GM23338 (cell line): ENCODE results near the gene RPL15.

Experiments
- EZH2 ChIP-seq: fragments of 200-600 bp; sonication (generic); IDR thresholded peaks from one replicate; pipeline ENCODE4 v1.8.0; 2017; ENCODE audit warnings: antibody characterized with exemption, mild to moderate bottlenecking, low read depth; ENCODE audit not compliant: unreplicated experiment
- POLR2AphosphoS5 ChIP-seq: IDR thresholded peaks from 2 replicates; pipeline ENCODE4 v1.6.1; 2016; ENCODE audit warnings: antibody characterized with exemption, low read depth
- REST ChIP-seq: IDR thresholded peaks from one replicate; pipeline ENCODE4 v1.6.1; 2018; ENCODE audit warnings: antibody characterized with exemption; ENCODE audit not compliant: unreplicated experiment
- TF ChIP-seq, protein P1 (sequence below), 2 experiments: fragments of 200-600 bp in 1 of 2; sonication (generic) in 1 of 2; conservative IDR thresholded peaks; 2 replicates each; pipeline versions ENCODE4 v1.5.1 to v1.6.1; 2016 to 2017; ENCODE audit warnings: antibody characterized with exemption in 2 of 2, low read depth in 2 of 2, mild to moderate bottlenecking in 2 of 2, moderate library complexity in 1 of 2

DNA sequence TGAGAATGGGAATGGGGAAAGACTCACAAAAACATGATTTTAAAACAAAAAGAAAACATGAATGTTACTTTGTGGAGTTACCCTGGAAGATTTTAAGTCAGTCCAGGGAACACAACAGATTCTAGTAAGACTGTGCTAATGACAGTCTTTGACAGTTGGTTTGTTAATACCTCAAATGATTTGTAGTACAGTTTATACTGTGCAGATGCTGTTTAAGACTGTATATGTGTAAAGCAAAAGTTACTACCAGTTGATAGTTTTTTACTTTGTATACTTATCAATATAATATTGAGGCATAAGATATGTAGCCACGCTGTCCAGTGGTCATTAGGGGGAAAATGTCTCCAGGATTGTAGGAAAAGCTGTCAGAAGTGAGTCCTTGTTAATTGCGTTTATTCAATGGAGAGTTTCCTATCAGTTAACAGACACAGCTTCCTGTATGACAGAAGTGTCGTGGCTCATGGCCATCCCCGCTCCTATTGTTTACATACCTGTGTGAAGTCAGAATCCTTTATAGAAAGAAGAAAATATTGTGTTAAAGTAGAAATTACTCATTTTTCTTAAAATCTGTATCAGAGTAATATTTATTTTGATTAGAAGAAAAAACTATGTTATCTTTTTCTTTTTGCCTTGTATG is 36.1 kb upstream of the RPL15 start:
- TF ChIP-seq, protein P1, sequence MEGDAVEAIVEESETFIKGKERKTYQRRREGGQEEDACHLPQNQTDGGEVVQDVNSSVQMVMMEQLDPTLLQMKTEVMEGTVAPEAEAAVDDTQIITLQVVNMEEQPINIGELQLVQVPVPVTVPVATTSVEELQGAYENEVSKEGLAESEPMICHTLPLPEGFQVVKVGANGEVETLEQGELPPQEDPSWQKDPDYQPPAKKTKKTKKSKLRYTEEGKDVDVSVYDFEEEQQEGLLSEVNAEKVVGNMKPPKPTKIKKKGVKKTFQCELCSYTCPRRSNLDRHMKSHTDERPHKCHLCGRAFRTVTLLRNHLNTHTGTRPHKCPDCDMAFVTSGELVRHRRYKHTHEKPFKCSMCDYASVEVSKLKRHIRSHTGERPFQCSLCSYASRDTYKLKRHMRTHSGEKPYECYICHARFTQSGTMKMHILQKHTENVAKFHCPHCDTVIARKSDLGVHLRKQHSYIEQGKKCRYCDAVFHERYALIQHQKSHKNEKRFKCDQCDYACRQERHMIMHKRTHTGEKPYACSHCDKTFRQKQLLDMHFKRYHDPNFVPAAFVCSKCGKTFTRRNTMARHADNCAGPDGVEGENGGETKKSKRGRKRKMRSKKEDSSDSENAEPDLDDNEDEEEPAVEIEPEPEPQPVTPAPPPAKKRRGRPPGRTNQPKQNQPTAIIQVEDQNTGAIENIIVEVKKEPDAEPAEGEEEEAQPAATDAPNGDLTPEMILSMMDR (conservative IDR thresholded peaks at IDR 0.05; ENCODE audit: low read depth in 2 of 2) = no peak
- no peak for TF ChIP-seq POLR2AphosphoS5
- no peak for TF ChIP-seq EZH2
- TF ChIP-seq REST = no peak
